Karpas-422 (cell line): ENCODE results near the gene THEMIS2. TPM values are rescaled to one million over a fixed set of nuclear protein-coding genes. Genes with fewer than 3 reads are reported as not detected.
A peak's percentile ranks its signal among the peaks of the same experiment; 100 is the strongest.

Source experiments
- small RNA-seq: library from RNA; depleted of rRNA; stranded (forward); fragments of <200 nt; gene quantifications from one replicate; pipeline ENCODE3, GENCODE V24; 2014
- total RNA-seq: library from RNA; depleted of rRNA; stranded (reverse); fragments of >200 nt; shearing (Covaris generic); gene quantifications from 2 replicates; pipeline ENCODE4 v1.2.3, GENCODE V29; 2014; ENCODE audit warnings: low replicate concordance; rRNA removed

The THEMIS2 gene
- total RNA-seq, 1 experiment from 2014 or later = 8.7 TPM

Small RNA genes lying within 50 kb of the gene (small RNA-seq; reads per million reads assigned to genes)
- gene RNU6-1245P (not detected), gene SCARNA1 (123 reads per million, percentile 99 among the genes with 10 or more reads in this experiment)

Other genes with a start within 250 kb of the THEMIS2 start
- 3.0 and 5.6 TPM in 2 replicates for gene FGR, start 237.4 kb upstream of the THEMIS2 start, total RNA-seq
- 67.3 and 88.2 TPM in 2 replicates for gene IFI6, start 200.4 kb upstream of the THEMIS2 start, total RNA-seq
- 18.7 and 21.2 TPM in 2 replicates for gene FAM76A, start 146.6 kb upstream of the THEMIS2 start, total RNA-seq
- 27.9 and 39.9 TPM in 2 replicates for gene STX12, start 99.3 kb upstream of the THEMIS2 start, total RNA-seq
- gene PPP1R8, start 41.8 kb upstream of the THEMIS2 start, total RNA-seq = 38.3 and 48.1 TPM in 2 replicates
- 67.0 and 72.5 TPM in 2 replicates for gene RPA2, start 42.0 kb downstream of the THEMIS2 start, total RNA-seq
- gene SMPDL3B, start 62.5 kb downstream of the THEMIS2 start, total RNA-seq = 0.36 TPM in 1 of 2 replicates, not detected in the other
- 2.0 and 4.6 TPM in 2 replicates for gene XKR8, start 87.4 kb downstream of the THEMIS2 start, total RNA-seq
- gene EYA3, start 216.1 kb downstream of the THEMIS2 start, total RNA-seq = 17.0 and 28.3 TPM in 2 replicates